IPS-NIHi7 (cell line): ENCODE results near the gene ATL3.
"Not testable (repeated sequence)": the region's sequence is repeated elsewhere in the genome, so short reads cannot be mapped to it uniquely, and the experiment has no call there.

Source experiments
- DNase-seq: peaks from one replicate; pipeline ENCODE4 v3.0.0; 2012; ENCODE audit warnings: mixed read lengths; ENCODE audit errors: extremely low spot score

Gene ATL3

DNA sequence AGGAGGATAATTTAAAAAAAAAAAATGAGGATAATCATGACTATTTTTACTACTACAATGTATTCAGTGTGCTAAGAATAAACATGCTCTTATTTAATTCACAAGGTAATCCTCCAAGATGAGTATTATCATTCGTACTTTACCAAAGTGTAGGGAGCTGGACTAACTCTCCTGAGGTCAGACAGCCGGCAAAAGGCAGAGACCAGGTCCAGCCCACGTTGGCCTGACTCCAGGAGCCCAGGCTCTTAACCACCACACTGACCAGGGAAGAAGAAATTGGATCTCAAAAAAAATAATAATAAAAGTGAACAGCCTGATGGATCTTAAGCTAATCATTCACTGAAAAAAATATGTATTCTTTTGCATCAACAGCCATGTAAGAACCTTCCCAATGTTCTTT, 82.2 kb downstream of the ATL3 start:
- DNase-seq = no peak

DNA sequence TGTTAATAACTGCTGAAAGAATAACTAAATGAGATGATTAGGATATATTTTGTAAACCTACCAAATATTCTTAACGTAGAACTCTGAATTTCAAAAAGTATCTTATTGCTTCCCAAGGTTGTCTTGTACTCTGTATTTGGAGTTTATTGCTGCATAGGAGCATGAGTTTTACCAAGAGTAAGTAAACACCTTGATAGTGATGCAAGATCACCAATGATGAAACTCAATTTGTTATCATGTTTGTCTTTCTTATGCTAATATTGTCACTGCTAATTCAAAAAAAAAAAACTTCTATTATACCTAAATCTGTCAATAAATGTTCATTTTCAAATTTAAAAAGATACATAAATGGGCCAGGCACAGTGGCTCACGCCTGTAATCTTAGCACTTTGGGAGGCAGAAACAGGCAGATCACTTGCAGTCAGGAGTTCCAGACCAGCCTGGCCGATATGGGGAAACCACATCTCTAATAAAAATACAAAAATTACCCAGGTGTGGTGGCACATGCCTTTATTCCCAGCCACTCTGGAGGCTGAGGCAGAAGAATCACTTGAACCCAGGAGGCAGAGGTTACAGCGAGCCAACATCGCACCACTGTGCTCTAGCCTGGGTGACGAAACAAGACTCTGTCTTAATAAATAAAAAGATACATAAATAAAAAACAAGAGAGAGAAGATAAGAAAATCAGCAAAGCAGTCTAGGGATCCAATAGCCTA, 84.6 kb downstream of the ATL3 start:
- no peak for DNase-seq

DNA sequence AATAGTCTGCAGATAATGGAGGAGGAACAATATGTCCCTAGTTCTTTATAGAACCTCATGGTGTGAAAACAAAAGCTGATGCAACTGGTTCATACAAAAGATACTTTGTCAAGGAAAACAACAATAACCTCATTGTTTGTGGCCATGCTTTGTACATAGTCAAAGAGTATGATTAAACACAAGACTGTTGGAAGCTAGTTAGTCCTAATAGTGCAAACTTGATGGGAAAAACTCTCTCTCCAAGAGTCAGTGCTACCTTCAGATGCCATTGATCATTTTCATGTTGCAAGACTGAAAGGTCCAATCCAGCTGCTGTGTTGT, 87.9 kb downstream of the ATL3 start:
- DNase-seq = no peak

DNA sequence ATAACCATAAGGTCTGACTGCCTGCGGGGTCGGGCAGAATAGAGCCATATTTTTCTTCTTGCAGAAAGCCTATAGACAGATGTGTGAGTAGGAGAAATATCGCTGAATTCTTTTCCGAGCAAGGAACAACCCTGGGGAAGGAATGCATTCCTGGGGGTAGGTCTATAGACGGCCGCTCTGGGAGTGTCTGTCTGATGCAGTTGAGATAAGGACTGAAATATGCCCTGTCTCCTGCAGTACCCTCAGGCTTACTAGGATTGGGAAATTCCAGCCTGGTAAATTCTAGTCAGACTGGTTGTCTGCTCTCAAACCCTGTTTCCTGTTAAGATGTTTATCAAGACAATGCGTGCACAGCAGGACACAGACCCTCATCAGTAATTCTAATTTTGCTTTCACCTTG, 90.0 kb downstream of the ATL3 start:
- DNase-seq = not testable (repeated sequence)

DNA sequence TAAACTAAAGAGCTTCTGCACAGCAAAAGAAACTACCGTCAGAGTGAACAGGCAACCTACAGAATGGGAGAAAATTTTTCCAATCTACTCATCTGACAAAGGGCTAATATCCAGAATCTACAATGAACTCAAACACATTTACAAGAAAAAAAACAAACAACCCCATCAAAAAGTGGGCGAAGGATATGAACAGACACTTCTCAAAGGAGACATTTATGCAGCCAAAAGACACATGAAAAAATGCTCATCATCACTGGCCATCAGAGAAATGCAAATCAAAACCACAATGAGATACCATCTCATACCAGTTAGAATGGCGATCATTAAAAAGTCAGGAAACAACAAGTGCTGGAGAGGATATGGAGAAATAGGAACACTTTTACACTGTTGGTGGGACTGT, 92.3 kb downstream of the ATL3 start:
- DNase-seq = not testable (repeated sequence)

DNA sequence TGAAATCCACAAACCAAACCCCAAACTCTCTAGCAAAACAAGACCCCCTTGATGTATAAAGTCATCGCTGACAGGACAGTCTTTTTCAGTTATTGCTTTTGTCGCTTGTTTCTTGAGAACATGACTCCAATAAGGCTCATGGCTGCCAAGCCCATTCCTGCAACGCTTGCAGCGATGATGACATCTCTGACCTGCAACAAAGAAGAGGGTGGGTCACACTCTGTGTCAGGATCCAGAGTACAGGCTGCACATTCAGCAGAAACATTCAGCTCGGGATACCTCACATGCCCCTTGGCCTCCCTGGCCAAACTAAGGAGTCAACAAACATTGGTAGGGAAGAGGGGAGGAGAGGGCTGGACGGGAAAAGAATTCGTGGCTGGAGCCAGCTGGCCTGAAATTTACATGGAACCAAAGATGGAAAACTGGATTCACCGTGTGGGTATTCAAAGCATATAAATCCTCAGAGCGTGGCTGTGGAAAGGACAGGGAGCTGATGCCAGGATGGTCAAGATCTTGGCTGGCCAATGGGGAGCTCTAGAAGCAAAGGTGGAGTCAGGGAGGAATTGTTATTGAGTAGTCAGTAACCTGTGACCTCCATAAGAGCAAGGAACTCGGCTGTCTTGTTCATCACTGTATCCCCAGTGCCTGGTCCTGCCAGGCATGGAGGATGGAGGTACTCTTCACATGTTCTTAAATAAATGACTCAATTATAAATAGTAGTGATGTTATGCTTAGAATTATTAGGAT, 96.1 kb downstream of the ATL3 start:
- no peak for DNase-seq
